Dedifferentiated amniotic fluid mesenchymal stem cell (primary cell): ENCODE results near the gene NOTO.
"Not testable (repeated sequence)": the region's sequence is repeated elsewhere in the genome, so short reads cannot be mapped to it uniquely, and the experiment has no call there.

Source experiments
- DNase-seq: peaks from one replicate; pipeline ENCODE4 v3.0.0-alpha.2; 2016; ENCODE audit errors: extremely low spot score

The NOTO gene

DNA sequence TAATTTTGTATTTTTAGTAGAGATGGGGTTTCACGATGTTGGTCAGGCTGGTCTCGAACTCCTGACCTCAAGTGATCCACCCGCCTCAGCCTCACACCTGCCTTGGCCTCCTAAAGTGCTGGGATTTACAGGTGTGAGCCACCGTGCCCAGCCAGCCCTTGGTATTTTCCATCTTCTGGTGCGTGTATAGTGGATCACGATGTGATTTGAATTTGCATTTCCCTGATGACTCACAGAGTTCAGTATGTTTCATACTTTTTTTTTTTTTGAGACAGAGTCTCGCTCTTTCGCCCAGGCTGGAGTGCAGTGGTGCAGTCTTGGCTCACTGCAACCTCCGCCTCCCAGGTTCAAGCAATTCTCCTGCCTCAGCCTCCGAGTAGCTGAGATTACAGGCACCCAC, 2.1 kb upstream of the NOTO start:
- not testable (repeated sequence) for DNase-seq

DNA sequence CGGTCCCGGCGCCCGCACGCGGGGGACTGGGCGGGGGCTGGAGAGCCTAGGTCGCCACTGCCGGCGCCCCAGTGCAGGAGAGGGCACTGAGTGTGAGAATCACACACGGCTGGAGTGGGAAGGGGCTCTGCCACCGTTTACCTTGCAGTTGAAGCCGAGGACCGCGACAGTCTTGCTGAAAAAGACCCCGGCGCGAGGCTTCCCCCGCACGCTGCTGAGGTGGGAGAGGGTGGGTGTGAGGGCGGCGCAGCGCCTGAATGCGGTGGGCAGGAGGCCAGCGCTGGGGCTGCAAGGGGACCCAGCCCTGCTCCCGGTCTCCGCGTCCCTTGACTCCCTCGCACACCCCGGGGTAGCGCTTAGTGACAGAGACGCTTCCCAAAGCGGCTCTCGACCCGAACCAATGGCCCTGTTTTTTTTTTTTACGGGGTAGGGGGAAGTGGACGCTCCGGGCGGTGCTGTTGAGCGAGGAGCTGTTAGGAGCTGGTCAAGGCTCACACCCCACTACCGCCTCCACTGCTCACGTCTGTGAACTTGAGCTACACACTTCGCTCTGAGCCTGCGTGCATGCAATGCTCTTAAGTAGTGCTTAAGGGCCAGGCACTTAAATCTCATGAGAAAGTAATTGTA, 794 bp downstream of the NOTO start:
- DNase-seq = no peak

DNA sequence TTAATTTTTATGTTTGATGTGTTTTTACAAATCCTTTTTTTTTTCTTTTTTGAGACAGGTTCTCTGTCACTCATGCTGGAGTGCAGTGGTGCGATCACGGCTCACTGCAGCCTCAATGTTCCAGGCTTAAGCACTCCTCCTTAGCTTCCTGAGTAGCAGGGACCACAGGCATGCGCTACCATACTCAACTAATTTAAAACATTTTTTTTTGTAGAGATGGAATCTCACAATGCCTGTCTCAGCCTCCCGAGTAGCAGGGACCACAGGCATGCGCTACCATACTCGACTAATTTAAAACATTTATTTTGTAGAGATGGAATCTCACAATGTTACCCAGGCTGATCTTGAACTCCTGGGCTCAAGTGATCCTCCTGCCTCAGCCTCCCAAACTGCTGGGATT, 3.2 kb downstream of the NOTO start:
- DNase-seq = peak; percentile 21

DNA sequence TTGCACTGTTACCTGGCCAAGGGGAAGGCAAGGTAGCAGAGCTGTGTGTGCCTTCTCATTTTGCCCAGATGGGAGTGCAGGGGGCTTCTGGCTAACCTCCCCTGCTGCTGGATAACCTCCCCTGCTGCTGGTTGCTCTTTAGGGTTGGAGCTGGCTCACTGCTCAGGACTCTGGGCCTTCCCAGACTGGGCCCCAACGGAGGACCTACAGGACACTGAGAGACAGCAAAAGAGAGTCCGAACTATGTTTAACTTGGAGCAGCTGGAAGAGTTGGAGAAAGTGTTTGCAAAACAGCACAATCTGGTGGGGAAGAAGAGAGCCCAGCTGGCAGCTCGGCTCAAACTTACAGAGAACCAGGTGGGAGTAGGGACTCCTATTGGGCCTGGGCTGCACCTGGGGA, 5.9 kb downstream of the NOTO start:
- DNase-seq = no peak

DNA sequence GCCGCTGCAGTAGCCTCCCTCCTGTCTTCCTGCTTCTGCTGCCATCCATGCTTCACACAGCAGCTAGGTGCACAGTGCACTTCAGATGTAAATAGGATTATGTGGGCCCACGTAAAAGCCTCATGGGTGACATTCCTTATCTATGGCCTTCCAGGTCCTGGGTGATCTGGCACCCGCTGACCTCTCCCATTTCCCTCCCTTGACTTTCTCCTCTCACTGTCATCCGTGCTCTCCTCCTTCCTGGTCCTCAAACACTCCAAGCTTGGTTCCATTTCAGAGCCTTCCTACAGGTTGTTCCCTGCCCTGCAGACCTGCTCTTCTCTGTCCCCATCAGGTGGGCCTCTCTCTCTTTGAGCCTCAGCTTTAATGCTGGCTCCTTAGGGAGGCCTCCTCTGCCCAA, 7.6 kb downstream of the NOTO start:
- no peak for DNase-seq

DNA sequence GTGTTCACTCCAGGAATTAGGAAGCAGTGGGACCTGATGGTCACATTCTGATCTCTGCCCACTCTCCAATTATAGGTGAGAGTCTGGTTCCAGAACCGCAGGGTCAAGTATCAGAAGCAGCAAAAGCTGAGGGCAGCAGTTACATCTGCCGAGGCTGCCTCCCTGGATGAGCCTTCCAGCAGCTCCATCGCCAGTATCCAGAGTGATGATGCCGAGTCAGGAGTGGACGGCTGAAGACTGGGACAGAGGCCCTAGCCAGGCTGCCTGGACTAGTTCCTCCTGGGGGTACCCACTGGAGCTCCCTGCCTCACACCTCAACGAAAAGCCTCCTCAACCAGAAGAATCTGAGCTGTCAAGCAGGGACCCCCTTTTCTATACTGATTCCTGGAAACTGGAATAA, 8.3 kb downstream of the NOTO start:
- DNase-seq = no peak

DNA sequence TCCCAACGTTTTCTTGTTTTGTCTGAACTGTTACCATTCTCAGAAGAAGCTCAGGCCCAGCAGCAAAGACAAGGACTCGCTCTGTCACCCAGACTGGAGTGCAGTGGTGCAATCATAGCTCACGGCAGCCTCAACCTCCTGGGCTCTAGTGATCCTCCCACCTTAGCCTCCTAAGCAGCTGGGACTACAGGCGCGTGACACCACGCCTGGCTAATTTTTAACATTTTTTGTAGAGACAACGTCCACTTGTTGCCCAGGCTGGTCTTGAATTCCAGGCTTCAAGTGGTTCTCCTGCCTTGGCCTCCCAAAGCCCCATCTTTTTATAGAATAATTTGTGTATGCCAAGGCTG, 9.7 kb downstream of the NOTO start:
- no peak for DNase-seq

DNA sequence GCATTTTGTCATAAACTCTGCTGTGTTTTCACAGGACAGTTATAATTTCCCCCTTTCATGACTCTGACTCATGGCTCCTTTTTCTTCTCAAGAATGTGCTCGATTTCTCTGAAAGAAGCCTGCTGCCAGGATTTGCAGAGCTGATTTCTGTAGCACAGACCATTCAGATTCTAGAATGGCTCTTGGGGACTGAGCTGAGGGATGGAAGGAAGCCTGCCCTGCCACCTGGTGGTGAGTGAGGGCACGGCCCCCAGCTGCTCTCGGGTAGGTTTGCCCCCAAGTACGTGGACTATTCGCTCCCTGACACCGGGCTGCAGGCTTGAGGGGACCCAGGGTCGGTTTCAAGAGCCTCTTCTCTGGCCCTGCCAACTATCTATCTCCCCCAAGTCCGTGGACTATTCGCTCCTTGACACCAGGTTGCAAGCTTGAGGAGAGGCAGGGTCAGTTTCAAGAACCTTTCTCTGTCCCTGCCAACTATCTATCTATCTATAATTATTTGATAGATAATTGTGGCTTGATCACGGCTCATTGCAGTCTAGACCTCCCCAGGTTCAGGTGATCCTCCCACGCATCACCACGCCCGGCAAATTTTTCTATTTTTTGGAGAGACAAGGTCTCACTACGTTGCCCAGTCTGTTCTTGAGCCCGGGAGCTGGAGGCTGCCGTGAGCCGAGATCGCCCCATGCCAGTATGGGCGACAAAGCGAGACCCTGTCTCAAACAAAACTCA, 10.2 kb downstream of the NOTO start:
- peak; percentile 85 for DNase-seq

DNA sequence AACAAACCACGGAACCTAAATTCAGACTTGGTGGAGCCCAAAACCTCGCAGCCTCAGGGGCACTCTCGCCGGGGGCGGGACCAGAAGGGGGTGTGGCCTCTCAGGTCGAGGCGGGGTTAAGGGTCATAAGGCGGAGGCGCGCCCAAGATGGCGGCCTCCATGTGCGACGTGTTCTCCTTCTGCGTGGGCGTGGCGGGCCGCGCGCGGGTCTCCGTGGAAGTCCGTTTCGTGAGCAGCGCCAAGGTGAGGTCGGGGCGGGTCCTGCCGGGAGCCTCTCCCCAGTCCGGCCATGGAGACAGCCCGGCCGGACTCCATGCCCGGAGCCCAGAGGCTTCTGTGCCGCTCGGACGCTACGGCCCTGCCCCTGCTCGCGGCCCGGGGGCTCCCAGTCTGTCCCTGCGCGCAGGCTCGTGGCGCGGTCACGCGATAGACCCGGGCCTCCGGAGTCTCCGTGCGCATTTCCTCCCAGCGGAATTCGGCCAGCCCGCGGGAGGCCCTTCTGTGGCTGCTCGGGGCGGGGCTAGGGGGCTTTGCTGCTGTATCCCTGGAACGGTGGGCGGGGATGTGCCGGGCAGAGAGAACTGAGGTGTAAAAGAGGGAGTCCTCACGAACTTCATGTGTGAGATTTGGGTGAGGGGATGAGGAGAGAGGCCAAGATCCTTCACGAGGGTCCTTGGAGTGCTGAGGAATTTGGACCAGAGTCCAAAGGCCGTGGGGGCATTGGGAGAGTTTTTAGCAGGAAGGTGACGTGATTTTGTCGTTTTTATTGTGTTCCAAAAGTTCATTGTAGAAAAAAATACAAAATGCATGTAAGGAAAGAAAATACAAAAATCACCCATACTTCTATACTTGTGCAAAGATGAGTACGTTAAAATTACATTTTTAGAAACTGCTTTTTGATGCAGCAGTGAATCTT, 12.0 kb downstream of the NOTO start, which contains the start of gene SMYD5:
Gene SMYD5, plus strand, starts transcription at position 126 of the 916 bp plus-strand sequence. Its CDS starts 22 bp downstream, at position 148.
- DNase-seq = peak; percentile 65

DNA sequence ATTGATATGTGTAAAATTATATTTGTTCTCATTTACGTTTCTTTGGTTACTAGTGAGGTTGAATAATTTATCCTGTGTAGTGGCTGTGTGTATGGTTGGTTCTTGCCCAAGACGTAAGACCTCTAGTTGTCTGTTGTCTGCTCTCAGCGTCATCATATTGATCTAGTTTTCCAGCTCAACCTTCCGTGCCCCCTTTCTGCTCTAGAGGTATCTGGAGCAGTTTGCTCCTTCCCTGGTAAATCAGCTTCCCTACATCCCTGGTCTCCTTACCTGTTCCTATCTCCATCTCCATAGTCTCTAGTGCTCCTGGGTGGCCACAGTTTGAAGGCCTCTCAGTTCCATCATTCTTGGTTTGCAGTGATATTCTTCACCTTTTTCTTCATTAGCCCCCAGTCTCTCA, 12.9 kb downstream of the NOTO start:
- DNase-seq = no peak

DNA sequence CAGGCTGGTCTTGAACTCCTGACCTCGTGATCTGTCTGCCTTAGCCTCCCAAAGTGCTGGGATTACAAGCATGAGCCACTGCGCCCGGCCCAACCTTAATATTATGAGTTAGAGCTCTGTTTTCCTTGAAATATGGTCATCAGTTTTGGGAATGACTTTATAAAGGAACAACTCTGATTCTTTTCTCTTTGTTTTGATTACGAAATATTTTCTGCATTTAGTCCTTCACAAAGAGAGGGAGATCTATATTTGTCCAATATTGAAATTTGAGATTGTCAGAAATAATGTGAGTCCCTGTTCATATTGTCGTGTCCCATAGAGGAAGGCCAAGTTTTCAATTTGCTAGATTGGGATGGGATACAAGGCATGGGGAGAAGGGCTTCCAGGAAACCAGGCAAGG, 14.8 kb downstream of the NOTO start:
- DNase-seq = no peak

DNA sequence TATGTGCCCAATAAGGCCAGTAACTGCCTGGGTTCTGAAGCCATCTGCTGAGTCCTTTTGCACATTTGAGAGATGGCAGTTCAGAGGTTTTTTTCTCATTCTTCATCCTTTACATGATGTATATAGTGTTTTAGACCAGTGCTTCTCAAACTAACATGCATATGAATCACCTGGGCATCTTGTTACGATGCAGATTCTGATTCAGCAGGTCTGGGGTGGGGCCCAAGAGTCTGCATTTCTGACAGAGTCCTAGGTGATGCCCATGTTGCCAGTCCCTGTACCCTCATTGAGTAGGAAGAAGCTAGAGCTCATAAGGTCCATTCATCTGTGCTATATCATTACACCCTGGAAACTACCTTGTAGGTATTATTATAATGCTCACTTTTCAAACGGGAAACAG, 15.5 kb downstream of the NOTO start:
- DNase-seq = no peak

DNA sequence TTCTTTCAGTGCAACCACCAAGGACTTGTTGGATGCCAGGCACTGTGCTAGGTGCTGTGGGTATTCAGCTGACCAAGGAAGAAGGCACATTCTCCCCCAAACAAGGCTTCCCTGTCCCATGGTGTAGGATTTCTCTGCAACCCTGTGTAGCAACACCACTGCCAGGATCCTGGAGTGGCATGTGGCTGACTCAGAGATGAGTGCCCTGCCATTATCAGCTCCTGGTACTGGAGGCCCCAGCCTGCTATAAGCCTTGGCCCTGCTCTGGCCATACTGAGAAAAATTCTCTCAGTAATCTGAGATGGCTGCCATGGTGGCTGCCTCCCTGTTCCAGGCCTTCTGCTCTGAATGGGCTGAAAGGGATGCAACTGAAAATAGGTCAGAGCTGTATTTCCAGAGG, 15.9 kb downstream of the NOTO start:
- DNase-seq = peak; percentile 22

DNA sequence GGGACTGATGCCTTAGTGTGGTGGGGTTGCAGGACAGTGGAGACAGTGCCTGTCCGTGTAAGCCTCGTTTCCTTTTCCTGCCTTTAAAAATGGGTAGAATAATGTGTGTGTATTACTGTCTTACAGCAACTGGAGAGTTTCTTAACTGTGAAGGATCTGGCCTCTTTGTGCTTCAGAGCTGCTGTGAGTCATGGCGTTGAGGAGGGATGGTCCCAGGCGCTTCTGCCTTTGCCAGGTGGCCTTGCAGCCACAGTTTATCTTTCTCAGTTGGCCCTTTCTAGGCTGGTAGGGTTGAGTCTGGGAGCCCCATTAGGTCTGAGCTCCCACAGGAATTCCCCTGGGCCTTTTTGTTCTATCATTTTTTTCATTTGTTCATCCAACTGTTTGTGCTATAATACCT, 21.4 kb downstream of the NOTO start:
- no peak for DNase-seq

DNA sequence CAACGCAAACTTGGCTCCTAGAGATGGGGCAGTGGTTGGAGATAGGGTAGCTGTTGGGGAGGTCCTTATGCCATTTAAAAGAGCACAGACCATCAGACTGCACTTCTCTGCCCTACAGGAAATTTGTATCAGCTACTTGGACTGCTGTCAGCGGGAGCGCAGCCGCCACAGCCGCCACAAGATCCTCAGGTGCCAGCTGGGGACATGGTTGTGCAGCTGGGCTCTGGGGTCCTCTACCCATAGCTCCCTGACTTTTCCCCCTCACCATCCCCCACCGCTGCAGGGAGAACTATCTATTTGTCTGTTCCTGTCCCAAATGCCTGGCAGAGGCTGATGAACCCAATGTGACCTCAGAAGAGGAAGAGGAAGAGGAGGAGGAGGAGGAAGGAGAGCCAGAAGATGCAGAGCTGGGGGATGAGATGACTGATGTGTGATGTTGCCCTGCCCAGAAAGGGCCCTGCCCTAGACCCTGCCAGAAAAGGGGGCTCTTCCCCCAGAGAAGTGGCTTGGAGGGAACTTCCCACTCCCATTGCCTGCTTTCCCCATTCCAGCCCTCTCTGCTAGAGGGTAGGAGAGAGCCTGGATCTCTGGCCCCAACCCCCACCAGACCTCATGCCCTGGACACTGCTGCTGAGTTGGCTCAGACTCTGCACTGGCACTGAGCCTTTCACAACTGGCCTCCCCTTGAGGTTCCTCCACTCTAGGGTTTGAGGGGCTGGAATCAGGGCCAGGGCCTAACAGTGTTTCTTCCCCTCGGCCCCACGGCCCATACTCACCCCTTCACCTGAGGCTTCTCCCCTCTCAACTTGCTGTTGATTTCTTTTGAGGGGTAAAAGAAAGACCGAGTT, 23.4 kb downstream of the NOTO start:
- no peak for DNase-seq

DNA sequence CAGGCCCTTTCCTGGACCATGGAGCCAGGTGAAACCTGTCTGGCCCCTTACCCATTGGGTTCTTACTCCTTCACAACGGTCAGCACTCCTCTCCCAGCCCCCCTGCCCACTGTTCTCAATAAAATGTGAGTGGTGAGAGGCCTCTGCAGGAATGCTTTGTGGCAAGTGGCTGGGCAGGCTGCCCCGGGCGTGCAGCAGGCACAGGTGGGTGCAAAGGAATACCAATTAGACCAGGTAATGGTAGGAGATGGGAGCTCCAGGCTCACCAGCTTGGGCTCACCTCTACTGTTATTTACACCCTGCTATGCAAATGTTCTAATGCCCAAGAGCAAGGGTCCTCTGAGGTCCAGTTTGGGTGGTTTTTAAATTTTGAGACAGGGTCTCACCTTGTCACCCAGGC, 24.7 kb downstream of the NOTO start:
- DNase-seq = no peak

DNA sequence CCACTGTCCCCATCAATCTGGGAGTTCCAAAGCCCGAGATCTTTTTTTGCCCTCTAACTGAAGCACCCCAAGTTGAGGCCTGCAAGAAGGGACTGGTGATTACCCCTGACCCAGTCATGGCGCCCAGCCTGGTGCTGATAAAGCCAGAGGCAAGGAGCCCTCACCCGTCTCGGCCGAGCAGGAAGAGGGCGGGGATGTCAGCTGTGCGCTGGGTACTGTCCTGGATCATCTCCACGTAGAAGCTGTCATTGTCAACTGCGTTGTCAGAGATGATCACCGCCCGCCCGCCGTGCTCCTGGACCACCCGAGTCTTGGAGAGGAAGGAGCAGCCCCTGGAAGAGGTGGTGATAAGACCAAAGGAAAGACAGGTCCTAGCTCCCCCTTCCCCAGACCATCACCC, 26.3 kb downstream of the NOTO start:
- DNase-seq = no peak

DNA sequence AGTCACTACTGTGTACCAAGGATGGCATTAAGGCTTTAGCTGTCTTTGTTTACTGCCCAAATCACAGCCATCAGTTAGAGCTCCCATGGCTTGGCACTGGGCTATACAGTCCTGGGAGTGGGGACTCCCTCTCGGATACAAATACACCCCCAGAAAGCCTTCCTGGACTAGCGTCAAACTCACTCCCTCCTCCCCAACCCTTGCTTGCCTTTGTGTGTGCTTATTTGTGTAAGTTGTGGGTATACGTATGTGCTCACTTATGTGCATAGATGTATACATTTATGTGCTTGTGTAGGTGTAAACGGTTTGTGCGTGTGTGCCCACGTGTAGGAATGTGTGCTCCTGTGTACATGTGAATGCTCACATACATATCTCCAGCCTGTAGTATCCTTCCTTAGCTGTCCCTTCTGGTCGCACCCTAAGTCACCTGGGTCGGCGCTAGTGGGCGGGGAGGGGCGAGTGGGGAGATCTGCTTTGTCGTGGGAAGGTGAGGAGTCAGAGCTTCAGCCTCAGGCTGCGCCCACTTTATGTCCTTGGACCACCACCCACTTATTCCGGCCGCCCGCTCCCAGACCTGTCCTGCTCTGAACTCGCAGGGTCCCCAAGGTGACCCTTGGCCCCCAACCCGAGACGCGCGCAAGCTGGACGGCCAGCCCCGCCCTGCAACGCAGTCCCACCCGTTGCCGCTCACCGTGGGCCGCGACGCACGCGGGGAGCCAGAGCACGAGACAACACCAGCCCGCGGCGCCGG, 30.2 kb downstream of the NOTO start:
- no peak for DNase-seq

DNA sequence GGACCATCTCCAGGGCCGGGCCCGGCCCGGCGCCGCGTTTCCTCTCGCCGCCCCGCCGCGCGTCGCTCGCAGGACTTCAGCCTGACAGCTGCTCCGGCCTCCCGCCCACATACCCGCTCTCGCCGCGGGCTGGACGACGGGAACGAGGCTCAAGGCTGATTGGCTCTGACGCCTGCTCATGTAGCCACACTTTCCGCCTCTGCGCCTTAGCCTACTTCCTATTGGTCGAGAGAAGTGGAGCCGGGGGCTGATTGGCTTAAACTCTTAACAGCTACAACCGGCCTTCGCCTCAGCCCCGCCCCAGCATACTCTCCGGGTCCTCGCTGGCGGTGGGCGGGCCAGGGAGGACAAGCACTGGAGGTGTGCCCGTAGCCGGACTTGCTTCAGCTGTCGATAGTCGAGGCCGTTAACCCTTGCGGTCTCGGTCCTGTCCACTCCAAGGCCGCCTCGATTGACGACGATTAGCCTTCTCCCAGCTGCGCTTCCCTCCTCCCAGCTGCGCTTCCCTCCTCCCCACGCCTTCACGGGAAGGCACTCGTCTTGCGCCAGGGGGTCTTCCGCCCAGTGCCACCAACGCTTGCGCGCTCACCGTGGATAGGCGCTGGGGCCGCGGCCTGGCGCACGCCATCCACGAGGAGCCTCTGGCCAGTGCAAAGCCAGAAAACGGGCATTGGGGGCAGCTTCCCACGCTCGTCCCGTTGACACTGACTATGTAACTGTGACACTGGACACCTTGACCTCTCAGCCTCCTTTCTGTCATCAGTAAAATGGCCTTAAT, 31.0 kb downstream of the NOTO start, which contains the start of gene PRADC1:
Gene PRADC1, minus strand, starts transcription at position 86 of the 778 bp plus-strand sequence. Its CDS starts 79 bp downstream, at position 7.
- DNase-seq = peak; percentile 100
